Epithelial cell of proximal tubule (primary cell): ENCODE results near the gene ANO10. TPM values are rescaled to one million over a fixed set of nuclear protein-coding genes. Genes with fewer than 3 reads are reported as not detected.

Experiments
- DNase-seq: peaks from one replicate; pipeline ENCODE4 v3.0.0-alpha.2; 2011; ENCODE audit warnings: low read depth
- H3K4me3 ChIP-seq: 2 replicates; pipeline ENCODE4 v1.5.1; 2011; ENCODE audit warnings: low read depth, mild to moderate bottlenecking, low read length
- total RNA-seq: library from RNA; depleted of rRNA; stranded (reverse); fragments of >200 nt; gene quantifications from 2 replicates; pipeline ENCODE4 v1.2.3, GENCODE V29; 2015
- TF ChIP-seq, protein P1 (sequence below): conservative IDR thresholded peaks from 2 replicates; pipeline ENCODE4 v1.5.1; 2012; ENCODE audit warnings: low read depth, mild to moderate bottlenecking, low read length

Gene ANO10
- total RNA-seq, 1 donor from 2014 or later = 30.7 TPM

GRCh38 chr3:43347774-43348173 lies 274.0 kb downstream of the ANO10 start:
- DNase-seq = no peak
- H3K4me3 ChIP-seq = no peak overlapping the region
- TF ChIP-seq, protein P1, sequence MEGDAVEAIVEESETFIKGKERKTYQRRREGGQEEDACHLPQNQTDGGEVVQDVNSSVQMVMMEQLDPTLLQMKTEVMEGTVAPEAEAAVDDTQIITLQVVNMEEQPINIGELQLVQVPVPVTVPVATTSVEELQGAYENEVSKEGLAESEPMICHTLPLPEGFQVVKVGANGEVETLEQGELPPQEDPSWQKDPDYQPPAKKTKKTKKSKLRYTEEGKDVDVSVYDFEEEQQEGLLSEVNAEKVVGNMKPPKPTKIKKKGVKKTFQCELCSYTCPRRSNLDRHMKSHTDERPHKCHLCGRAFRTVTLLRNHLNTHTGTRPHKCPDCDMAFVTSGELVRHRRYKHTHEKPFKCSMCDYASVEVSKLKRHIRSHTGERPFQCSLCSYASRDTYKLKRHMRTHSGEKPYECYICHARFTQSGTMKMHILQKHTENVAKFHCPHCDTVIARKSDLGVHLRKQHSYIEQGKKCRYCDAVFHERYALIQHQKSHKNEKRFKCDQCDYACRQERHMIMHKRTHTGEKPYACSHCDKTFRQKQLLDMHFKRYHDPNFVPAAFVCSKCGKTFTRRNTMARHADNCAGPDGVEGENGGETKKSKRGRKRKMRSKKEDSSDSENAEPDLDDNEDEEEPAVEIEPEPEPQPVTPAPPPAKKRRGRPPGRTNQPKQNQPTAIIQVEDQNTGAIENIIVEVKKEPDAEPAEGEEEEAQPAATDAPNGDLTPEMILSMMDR = no peak

DNA sequence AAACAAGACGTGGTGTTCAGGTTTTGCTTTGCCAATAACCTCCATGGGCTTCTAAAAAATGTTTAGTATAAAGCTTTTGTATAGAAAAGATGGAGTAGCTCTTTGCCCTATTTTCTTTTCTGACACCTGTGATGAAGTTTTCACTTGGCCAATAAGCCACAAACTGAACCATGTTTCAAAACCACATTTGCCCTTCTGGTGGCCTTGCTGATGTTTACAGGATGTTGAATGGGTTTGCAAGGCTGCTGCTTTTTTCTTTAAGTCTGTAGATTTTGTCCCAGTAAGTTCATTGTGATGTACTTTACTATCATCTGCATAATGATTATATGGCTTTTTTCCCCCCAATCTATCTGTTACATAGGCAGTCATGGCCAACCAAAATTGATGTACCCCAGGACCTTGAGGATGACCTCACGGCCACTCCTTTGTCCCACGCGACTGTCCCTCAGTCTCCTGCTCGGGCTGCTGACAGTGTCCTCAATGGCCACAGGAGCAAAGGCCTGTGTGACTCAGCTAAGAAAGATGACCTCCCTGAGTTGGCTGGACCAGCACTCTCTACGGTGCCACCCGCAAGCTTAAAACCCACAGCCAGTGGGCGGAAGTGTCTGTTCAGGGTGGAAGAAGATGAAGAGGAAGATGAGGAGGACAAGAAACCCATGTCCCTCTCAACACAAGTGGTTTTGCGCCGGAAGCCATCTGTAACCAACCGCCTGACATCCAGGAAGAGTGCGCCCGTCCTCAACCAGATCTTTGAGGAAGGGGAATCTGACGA lies 274.6 kb downstream of the ANO10 start:
- H3K4me3 ChIP-seq = no peak overlapping the region
- TF ChIP-seq, protein P1 = no peak
- DNase-seq = no peak

GRCh38 chr3:43345877-43346276 lies 275.9 kb downstream of the ANO10 start:
- DNase-seq = no peak
- TF ChIP-seq, protein P1 = no peak
- no peak overlapping the region for H3K4me3 ChIP-seq

- H3K4me3 ChIP-seq = no peak overlapping the region
- no peak for DNase-seq
- TF ChIP-seq, protein P1 = no peak
These were observed 276.6 kb downstream of the ANO10 start for GRCh38 chr3:43345246-43345645.

- no peak overlapping the region for H3K4me3 ChIP-seq
- no peak for DNase-seq
- TF ChIP-seq, protein P1 = no peak
These were observed 277.3 kb downstream of the ANO10 start for GRCh38 chr3:43344520-43344919.

DNA sequence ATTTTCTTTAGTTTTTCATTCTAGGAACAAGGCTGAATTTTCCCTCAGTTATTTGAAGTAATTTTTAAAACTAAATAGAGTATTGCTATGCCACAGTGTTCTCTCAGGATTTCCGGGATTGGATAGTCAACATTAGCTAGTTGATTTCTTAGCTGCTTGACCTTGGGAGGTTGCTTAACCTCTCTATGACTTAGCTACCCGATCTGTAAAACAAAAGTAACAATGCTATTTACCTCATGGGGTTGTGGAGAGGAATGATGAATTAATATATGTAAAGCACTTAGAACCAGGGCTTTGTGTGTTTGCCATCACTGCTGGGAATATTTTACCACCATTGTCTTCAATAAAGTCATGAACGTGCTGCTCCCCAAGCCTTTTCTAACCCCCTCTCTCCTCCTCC lies 278.0 kb downstream of the ANO10 start:
- TF ChIP-seq, protein P1 = no peak
- DNase-seq = no peak

GRCh38 chr3:43343185-43343584 lies 278.6 kb downstream of the ANO10 start:
- no peak for DNase-seq
- TF ChIP-seq, protein P1 = no peak
- H3K4me3 ChIP-seq = no peak overlapping the region

More for the DNA sequence above, 278.0 kb downstream of the ANO10 start:
- H3K4me3 ChIP-seq = no peak overlapping the region
